OCI-LY7 (cell line): ENCODE data around the gene SDK2.

Source experiments
- EZH2phosphoT487 ChIP-seq: fragments of 200-600 bp; sonication (generic); IDR thresholded peaks from 2 replicates; pipeline ENCODE4 v1.6.1; 2018; ENCODE audit warnings: low read depth, borderline replicate concordance, mild to moderate bottlenecking, mixed run types, antibody characterized with exemption, low read length, moderate library complexity, mixed read lengths
- TF ChIP-seq, protein P1 (sequence below): fragments of 200-600 bp; sonication (generic); conservative IDR thresholded peaks from 2 replicates; pipeline ENCODE4 v1.5.1; 2014; ENCODE audit warnings: mild to moderate bottlenecking, antibody characterized with exemption, low read length, moderate library complexity, mixed read lengths

DNA sequence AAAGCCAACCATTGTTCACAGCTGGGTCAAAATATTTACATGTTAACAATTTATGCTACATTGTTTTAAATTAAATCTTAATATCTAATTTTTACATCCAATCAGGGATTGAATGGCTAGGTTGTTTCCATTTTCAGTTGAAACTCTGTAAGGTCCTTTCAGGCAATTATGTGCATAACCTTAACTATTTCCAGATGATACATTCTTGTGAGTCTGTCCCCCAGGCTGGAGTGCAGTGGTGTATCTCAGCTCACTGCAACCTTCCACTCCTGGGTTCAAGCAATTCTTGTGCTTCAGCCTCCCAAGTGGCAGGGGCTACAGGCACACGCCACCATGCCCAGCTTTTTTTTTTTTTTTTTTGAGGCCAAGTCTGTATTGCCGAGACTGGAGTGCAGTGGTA is 342.9 kb downstream of the SDK2 start:
- TF ChIP-seq, protein P1, sequence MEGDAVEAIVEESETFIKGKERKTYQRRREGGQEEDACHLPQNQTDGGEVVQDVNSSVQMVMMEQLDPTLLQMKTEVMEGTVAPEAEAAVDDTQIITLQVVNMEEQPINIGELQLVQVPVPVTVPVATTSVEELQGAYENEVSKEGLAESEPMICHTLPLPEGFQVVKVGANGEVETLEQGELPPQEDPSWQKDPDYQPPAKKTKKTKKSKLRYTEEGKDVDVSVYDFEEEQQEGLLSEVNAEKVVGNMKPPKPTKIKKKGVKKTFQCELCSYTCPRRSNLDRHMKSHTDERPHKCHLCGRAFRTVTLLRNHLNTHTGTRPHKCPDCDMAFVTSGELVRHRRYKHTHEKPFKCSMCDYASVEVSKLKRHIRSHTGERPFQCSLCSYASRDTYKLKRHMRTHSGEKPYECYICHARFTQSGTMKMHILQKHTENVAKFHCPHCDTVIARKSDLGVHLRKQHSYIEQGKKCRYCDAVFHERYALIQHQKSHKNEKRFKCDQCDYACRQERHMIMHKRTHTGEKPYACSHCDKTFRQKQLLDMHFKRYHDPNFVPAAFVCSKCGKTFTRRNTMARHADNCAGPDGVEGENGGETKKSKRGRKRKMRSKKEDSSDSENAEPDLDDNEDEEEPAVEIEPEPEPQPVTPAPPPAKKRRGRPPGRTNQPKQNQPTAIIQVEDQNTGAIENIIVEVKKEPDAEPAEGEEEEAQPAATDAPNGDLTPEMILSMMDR, result no peak
- TF ChIP-seq EZH2phosphoT487, result no peak
